ENCODE measurements around the gene SH3RF3. TPM values are rescaled to one million over a fixed set of nuclear protein-coding genes. Genes with fewer than 3 reads are reported as not detected.
A peak's percentile ranks its signal among the peaks of the same experiment; 100 is the strongest.

The SH3RF3 gene
- total RNA-seq, 1 experiment from 2014 or later: 0.82 TPM

- H3K9me3 ChIP-seq: no peaks in the 10 kb centered on the region
- H3K27me3 ChIP-seq: no peaks in the 10 kb centered on the region
- H3K36me3 ChIP-seq: no peaks in the 10 kb centered on the region
- no peak overlapping the region for H3K4me3 ChIP-seq
- DNase-seq: no peak
These were observed 347.8 kb downstream of the SH3RF3 start for GRCh38 chr2:109476641-109477441.

- Histone ChIP-seq H3K27me3 (no peaks in the 10 kb centered on the region), H3K36me3 (no peaks in the 10 kb centered on the region), H3K9me3 (no peaks in the 10 kb centered on the region), H3K4me3 (no peak overlapping the region)
- no peak for DNase-seq
These were observed 350.0 kb downstream of the SH3RF3 start for GRCh38 chr2:109478906-109479493.

DNA sequence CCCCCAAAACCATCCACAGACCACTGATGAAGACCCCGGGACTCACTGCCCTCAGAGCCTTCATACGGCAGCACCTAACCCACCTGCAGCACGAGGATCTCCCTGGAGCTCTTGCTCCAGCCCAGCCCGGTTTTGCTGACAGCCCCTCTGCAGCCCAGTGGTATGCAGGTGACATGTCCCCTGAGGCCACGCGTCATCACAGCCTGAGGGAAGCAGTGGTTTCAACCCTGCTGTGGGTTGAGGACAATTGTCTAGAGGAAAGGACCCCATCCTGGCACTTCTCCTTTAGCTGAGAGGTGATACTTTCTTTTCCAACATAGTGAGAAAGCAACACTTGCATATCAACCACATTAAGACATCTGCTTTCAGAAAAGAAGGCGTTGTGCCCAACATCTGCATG lies 350.8 kb downstream of the SH3RF3 start:
- Histone ChIP-seq H3K27me3 (no peaks in the 10 kb centered on the region), H3K36me3 (no peaks in the 10 kb centered on the region), H3K9me3 (no peaks in the 10 kb centered on the region), H3K4me3 (no peak overlapping the region)
- no peak for DNase-seq

GRCh38 chr2:109480486-109481195 lies 351.6 kb downstream of the SH3RF3 start:
- Histone ChIP-seq H3K9me3 (no peaks in the 10 kb centered on the region), H3K27me3 (no peaks in the 10 kb centered on the region), H3K36me3 (no peaks in the 10 kb centered on the region), H3K4me3 (no peak overlapping the region)
- DNase-seq: no peak

GRCh38 chr2:109481196-109481555 lies 352.2 kb downstream of the SH3RF3 start:
- Histone ChIP-seq H3K4me3 (no peak overlapping the region), H3K9me3 (no peaks in the 10 kb centered on the region), H3K27me3 (no peaks in the 10 kb centered on the region), H3K36me3 (no peaks in the 10 kb centered on the region)
- no peak for DNase-seq

DNA sequence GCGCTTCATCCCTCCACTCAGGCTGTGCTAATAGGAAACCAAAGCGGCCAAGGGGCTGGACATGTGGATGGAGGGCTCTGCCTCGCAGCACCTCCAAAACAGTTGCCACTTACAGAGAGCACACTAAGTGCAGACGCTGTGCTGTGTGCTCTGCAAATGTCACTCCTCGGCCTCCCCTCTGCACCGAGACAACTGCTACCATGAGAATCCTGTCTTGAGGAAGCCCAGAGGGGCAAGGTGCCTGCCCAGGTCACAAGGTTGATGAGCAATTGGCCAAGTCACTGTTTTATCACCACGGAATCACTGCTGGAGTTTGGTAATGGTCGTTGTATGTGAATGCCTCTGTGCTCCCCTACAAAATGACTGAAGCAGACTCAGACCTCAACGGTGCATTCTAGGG lies 352.6 kb downstream of the SH3RF3 start:
- H3K27me3 ChIP-seq: no peaks in the 10 kb centered on the region
- no peaks in the 10 kb centered on the region for H3K36me3 ChIP-seq
- no peak overlapping the region for H3K4me3 ChIP-seq
- no peak for DNase-seq
- no peaks in the 10 kb centered on the region for H3K9me3 ChIP-seq

DNA sequence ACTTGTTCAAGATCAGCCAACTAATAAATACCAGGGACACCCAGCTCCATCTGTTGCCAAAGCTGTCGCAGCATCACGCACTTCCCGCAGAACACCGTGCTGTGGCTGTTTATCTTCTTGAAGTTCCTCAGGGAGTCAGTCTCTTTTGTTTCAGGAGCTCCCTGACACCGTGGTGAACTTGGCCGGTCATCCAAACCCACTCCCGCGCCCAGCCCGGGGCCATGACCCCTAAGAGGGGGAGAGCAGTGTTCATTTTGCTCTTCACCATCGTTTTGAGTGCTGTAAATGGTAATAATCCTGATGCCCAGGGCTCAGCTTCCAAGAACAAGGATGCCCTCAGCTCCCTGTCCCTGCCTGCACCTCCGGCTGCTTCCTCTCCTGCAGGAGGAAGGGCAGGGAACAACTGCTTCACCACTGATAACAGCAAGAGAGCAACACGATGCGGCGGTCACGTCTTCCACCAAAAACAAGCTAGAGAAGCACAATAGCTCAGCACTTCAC lies 353.4 kb downstream of the SH3RF3 start:
- no peaks in the 10 kb centered on the region for H3K27me3 ChIP-seq
- H3K36me3 ChIP-seq: no peaks in the 10 kb centered on the region
- no peaks in the 10 kb centered on the region for H3K9me3 ChIP-seq
- no peak for DNase-seq
- no peak overlapping the region for H3K4me3 ChIP-seq

GRCh38 chr2:109486711-109487535 lies 357.9 kb downstream of the SH3RF3 start:
- H3K36me3 ChIP-seq: no peaks in the 10 kb centered on the region
- no peaks in the 10 kb centered on the region for H3K9me3 ChIP-seq
- no peak overlapping the region for H3K4me3 ChIP-seq
- H3K27me3 ChIP-seq: no peaks in the 10 kb centered on the region
- DNase-seq: peak; percentile 11

- H3K36me3 ChIP-seq: no peaks in the 10 kb centered on the region
- H3K4me3 ChIP-seq: no peak overlapping the region
- no peak for DNase-seq
- H3K27me3 ChIP-seq: no peaks in the 10 kb centered on the region
- H3K9me3 ChIP-seq: no peaks in the 10 kb centered on the region
These were observed 358.5 kb downstream of the SH3RF3 start for GRCh38 chr2:109487536-109487869.

DNA sequence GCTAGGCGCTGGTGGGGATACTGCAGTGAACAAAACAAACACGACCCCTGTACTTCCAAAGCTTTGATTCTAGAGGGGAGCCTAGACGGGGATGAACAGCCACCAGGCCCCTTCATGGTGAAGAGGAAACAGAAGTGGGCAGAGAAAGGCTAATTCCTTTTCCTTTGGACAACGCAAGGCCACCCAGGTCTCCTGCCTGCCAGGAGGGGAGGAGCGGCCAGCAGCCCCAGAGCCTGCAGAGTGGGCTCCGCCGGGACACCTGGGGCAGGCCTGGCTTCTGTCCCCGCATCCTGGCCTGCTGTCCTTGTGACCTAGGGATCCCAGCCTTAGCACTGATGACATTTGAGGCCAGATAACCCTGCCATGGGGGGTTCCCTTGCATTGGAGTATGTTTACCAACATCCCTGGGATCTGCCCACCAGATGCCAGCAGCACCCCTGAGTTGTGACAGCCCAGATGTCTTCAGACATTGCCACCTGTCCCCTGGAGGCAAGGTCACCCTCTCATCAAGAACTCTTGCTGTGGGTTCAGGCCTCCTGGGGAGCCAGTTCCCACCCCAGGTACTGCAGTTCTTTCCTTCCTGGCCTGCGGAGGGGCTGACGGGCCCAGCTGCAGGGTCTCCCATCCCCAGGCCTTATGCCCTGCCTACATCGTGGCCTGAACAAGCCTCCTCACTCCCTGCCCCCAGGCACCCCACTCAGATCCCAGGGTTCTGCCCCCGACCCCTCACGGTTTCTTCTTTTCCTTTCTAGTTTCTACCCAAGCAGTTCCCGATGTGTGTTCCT lies 359.1 kb downstream of the SH3RF3 start:
- DNase-seq: no peak
- Histone ChIP-seq H3K4me3 (no peak overlapping the region), H3K9me3 (no peaks in the 10 kb centered on the region), H3K36me3 (no peaks in the 10 kb centered on the region), H3K27me3 (no peaks in the 10 kb centered on the region)

DNA sequence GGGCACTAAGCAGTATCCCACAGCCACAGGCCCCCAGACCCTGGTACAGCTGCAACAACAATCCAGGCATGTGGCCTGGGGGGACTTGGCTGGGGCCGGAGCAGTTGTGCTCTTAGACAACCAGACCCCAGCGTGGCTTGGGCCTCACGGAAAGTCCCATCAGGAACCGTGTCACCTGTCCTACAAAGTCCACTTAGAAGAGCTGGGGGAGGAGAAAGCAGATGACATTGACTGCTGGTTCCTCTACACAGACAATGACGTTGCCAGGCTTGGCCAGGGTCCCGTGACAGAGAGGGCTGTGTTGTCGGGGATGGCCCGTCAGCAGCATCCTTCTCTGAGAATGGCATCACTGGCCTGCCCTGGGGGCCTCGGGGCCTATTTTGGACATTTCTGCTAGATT lies 360.3 kb downstream of the SH3RF3 start:
- Histone ChIP-seq H3K36me3 (no peaks in the 10 kb centered on the region), H3K9me3 (no peaks in the 10 kb centered on the region), H3K27me3 (no peaks in the 10 kb centered on the region), H3K4me3 (no peak overlapping the region)
- no peak for DNase-seq

DNA sequence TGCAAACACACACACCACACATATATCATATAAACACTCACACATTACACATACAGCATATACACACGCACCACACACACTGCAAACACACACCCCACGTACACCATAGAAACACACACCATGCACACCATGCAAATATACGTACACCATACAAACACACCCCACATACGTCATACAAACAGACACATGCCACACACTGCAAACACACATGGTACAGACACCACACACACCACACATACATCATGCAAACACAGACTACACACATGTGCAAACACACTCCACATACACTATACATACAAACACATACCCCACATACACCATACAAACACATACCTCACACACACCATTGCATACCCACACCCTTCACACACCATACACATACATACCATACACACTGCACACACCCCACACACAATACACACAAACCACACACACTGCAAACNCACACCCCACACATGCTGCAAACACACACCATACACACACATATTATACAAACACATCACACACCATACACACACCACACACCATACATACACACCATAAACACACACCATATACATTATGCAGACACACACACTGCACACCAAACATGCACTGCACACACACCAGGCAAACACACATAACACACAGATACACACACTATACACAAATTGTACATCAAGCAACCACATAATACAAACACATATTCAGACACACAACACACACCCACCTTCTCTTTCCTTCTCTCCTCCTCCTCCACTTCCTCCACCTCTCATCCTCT lies 364.4 kb downstream of the SH3RF3 start:
- DNase-seq: no peak
- H3K27me3 ChIP-seq: no peaks in the 10 kb centered on the region
- no peaks in the 10 kb centered on the region for H3K36me3 ChIP-seq
- H3K4me3 ChIP-seq: no peak overlapping the region
- no peaks in the 10 kb centered on the region for H3K9me3 ChIP-seq

GRCh38 chr2:109494351-109494750 lies 365.3 kb downstream of the SH3RF3 start:
- Histone ChIP-seq H3K4me3 (no peak overlapping the region), H3K36me3 (no peaks in the 10 kb centered on the region), H3K9me3 (no peaks in the 10 kb centered on the region), H3K27me3 (no peaks in the 10 kb centered on the region)
- no peak for DNase-seq

GRCh38 chr2:109497463-109497862 lies 368.5 kb downstream of the SH3RF3 start:
- peak; percentile 22 for DNase-seq
- Histone ChIP-seq H3K9me3 (no peaks in the 10 kb centered on the region), H3K4me3 (no peak overlapping the region), H3K36me3 (no peaks in the 10 kb centered on the region), H3K27me3 (no peaks in the 10 kb centered on the region)

GRCh38 chr2:109497911-109498870 lies 369.2 kb downstream of the SH3RF3 start:
- no peaks in the 10 kb centered on the region for H3K9me3 ChIP-seq
- H3K4me3 ChIP-seq: no peak overlapping the region
- DNase-seq: no peak
- H3K27me3 ChIP-seq: no peaks in the 10 kb centered on the region
- no peaks in the 10 kb centered on the region for H3K36me3 ChIP-seq

Data from MG63 (cell line).